Measurements from ENCODE around the gene ATP8A2. TPM values are rescaled to one million over a fixed set of nuclear protein-coding genes. Genes with fewer than 3 reads are reported as not detected.

The ATP8A2 gene
- total RNA-seq, 1 experiment from 2014 or later, result not detected

DNA sequence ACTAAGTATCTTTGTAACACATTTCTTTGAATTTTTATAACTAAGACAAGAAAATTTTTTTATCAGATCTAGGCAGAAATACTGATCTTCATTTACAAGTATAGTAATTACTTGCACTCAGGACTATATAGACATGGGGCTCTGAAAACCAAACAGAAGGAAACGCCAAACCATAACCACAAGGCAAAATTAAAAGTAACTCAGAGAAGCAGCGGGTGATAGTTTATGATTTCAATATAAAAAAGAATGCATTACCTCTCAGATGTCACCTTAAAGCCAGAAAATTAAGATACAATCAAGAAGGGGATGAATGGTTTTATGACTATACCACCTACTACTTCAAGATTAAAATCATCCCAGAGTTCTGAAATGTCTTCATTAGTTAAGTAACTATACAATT lies 673.4 kb downstream of the ATP8A2 start:
- no peak for TF ChIP-seq POLR2AphosphoS5 (IDR thresholded peaks at IDR 0.05; ENCODE audit: low read depth, low read length)
- TF ChIP-seq SIN3A (IDR thresholded peaks at IDR 0.05; ENCODE audit: borderline replicate concordance, insufficient read depth, low read depth, low read length), result no peak
- TF ChIP-seq, protein P1, sequence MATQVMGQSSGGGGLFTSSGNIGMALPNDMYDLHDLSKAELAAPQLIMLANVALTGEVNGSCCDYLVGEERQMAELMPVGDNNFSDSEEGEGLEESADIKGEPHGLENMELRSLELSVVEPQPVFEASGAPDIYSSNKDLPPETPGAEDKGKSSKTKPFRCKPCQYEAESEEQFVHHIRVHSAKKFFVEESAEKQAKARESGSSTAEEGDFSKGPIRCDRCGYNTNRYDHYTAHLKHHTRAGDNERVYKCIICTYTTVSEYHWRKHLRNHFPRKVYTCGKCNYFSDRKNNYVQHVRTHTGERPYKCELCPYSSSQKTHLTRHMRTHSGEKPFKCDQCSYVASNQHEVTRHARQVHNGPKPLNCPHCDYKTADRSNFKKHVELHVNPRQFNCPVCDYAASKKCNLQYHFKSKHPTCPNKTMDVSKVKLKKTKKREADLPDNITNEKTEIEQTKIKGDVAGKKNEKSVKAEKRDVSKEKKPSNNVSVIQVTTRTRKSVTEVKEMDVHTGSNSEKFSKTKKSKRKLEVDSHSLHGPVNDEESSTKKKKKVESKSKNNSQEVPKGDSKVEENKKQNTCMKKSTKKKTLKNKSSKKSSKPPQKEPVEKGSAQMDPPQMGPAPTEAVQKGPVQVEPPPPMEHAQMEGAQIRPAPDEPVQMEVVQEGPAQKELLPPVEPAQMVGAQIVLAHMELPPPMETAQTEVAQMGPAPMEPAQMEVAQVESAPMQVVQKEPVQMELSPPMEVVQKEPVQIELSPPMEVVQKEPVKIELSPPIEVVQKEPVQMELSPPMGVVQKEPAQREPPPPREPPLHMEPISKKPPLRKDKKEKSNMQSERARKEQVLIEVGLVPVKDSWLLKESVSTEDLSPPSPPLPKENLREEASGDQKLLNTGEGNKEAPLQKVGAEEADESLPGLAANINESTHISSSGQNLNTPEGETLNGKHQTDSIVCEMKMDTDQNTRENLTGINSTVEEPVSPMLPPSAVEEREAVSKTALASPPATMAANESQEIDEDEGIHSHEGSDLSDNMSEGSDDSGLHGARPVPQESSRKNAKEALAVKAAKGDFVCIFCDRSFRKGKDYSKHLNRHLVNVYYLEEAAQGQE (IDR thresholded peaks at IDR 0.05; ENCODE audit: insufficient read depth in 1 of 2, low read depth in 2 of 2, low read length in 1 of 2), result no peak
- no peak for TF ChIP-seq TCF7L2 (IDR thresholded peaks at IDR 0.05; ENCODE audit: low read depth, low read length)
- TF ChIP-seq, protein P2, sequence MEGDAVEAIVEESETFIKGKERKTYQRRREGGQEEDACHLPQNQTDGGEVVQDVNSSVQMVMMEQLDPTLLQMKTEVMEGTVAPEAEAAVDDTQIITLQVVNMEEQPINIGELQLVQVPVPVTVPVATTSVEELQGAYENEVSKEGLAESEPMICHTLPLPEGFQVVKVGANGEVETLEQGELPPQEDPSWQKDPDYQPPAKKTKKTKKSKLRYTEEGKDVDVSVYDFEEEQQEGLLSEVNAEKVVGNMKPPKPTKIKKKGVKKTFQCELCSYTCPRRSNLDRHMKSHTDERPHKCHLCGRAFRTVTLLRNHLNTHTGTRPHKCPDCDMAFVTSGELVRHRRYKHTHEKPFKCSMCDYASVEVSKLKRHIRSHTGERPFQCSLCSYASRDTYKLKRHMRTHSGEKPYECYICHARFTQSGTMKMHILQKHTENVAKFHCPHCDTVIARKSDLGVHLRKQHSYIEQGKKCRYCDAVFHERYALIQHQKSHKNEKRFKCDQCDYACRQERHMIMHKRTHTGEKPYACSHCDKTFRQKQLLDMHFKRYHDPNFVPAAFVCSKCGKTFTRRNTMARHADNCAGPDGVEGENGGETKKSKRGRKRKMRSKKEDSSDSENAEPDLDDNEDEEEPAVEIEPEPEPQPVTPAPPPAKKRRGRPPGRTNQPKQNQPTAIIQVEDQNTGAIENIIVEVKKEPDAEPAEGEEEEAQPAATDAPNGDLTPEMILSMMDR (IDR thresholded peaks at IDR 0.05), result no peak
- Histone ChIP-seq H3K4me3 (ENCODE audit: low read depth in 2 of 2, low read length in 2 of 2) (no peak overlapping the region), H3K27me3 (ENCODE audit: control insufficient read depth, insufficient read depth, low read length) (peaks cover 7% of the 10 kb centered on the region), H3K27ac (ENCODE audit: low read length) (no peak overlapping the region), H3K36me3 (ENCODE audit: control insufficient read depth, insufficient read depth, low read length) (no peaks in the 10 kb centered on the region), H3K9me3 (ENCODE audit: control insufficient read depth, insufficient read depth, low read depth, low read length) (no peaks in the 10 kb centered on the region), H3K4me1 (ENCODE audit: control insufficient read depth, insufficient read depth, low read length) (no peaks in the 10 kb centered on the region)
- intact Hi-C loops (cut with micrococcal nuclease; ENCODE audit: unreplicated experiment) (no loop called here), in situ Hi-C loops (cut with HindIII; ENCODE audit: low pct_unique_long_range_greater_than_20kb, low sequenced_read_pairs) (no loop called here)
- CTCF ChIA-PET, result no interaction called here
- BruUV-seq (replicated peaks), result no TSS peak
- no peak for ATAC-seq
- no peak for DNase-seq (ENCODE audit: low read depth, low spot score)
- POLR2A ChIA-PET, result no interaction called here

DNA sequence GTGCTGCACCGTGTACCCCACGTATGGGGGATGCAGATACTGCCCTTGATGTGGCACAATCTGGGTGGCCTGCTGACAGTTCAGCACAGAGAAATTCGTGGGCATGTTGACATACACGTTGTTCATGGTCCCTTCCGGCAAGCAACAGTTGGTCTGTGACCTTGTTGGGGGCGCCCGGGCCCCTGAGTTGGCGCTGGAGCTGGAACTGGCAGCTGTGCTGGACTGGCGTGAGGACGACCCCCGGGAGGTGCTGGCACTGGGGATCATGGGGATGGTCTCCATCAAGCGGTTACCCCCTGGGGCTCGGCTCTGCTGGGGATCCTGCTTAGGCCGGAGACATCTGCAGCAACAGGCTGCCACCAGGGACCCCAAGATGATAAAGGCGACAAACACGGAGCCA lies 674.9 kb downstream of the ATP8A2 start:
- ChIA-PET POLR2A (no interaction called here), CTCF (no interaction called here)
- in situ Hi-C loops (cut with HindIII; ENCODE audit: low pct_unique_long_range_greater_than_20kb, low sequenced_read_pairs), result no loop called here
- ATAC-seq, result no peak
- BruUV-seq (replicated peaks), result no TSS peak
- DNase-seq (ENCODE audit: low read depth, low spot score), result no peak
- Histone ChIP-seq H3K4me3 (ENCODE audit: low read depth in 2 of 2, low read length in 2 of 2) (no peak overlapping the region), H3K27ac (ENCODE audit: low read length) (no peak overlapping the region), H3K9me3 (ENCODE audit: control insufficient read depth, insufficient read depth, low read depth, low read length) (no peaks in the 10 kb centered on the region), H3K4me1 (ENCODE audit: control insufficient read depth, insufficient read depth, low read length) (no peaks in the 10 kb centered on the region), H3K36me3 (ENCODE audit: control insufficient read depth, insufficient read depth, low read length) (no peaks in the 10 kb centered on the region), H3K27me3 (ENCODE audit: control insufficient read depth, insufficient read depth, low read length) (peaks cover 12% of the 10 kb centered on the region)
- TF ChIP-seq SIN3A (IDR thresholded peaks at IDR 0.05; ENCODE audit: borderline replicate concordance, insufficient read depth, low read depth, low read length) (no peak), TCF7L2 (IDR thresholded peaks at IDR 0.05; ENCODE audit: low read depth, low read length) (no peak), POLR2AphosphoS5 (IDR thresholded peaks at IDR 0.05; ENCODE audit: low read depth, low read length) (no peak)
- TF ChIP-seq, protein P2 (IDR thresholded peaks at IDR 0.05), result no peak
- TF ChIP-seq, protein P1 (IDR thresholded peaks at IDR 0.05; ENCODE audit: insufficient read depth in 1 of 2, low read depth in 2 of 2, low read length in 1 of 2), result no peak
- intact Hi-C loops (cut with micrococcal nuclease; ENCODE audit: unreplicated experiment), result no loop called here

All from Panc1 (cell line).